Stimulated activated CD8-positive, alpha-beta memory T cell treated with anti-CD3 and anti-CD28 coated beads, Interleukin-7, amount 100 ng/mL, for 1 hour (primary cell): Measurements from ENCODE around the gene PPM1M.
"Not testable (repeated sequence)": the region's sequence is repeated elsewhere in the genome, so short reads cannot be mapped to it uniquely, and the experiment has no call there.

ENCODE experiments used
- DNase-seq, 2 donors: peaks; one replicate each; pipeline ENCODE4 v3.0.0-alpha.2; 2020; ENCODE audit warnings: low read depth in 2 of 2

Gene PPM1M

GRCh38 chr3:52246728-52247408 lies 1.3 kb downstream of the PPM1M start:
- DNase-seq = no peak

GRCh38 chr3:52247409-52248164 lies 2.0 kb downstream of the PPM1M start:
- DNase-seq = no peak

- DNase-seq = no peak
Measured at GRCh38 chr3:52248165-52248541, 2.6 kb downstream of the PPM1M start.

GRCh38 chr3:52248816-52249547 lies 3.4 kb downstream of the PPM1M start:
- no peak for DNase-seq

- no peak for DNase-seq
Measured at GRCh38 chr3:52249683-52250082, 4.1 kb downstream of the PPM1M start.

GRCh38 chr3:52250122-52250521 lies 4.6 kb downstream of the PPM1M start:
- DNase-seq = no peak

GRCh38 chr3:52253314-52254304 lies 8.1 kb downstream of the PPM1M start:
- DNase-seq = peak in 1 of 2 donors; percentile 60

- DNase-seq = no peak
Measured at GRCh38 chr3:52254608-52255007, 9.0 kb downstream of the PPM1M start.

GRCh38 chr3:52256159-52256558 lies 10.6 kb downstream of the PPM1M start:
- no peak for DNase-seq

GRCh38 chr3:52256622-52257021 lies 11.1 kb downstream of the PPM1M start:
- DNase-seq = no peak

GRCh38 chr3:52257911-52258310 lies 12.4 kb downstream of the PPM1M start:
- DNase-seq = no peak

GRCh38 chr3:52259035-52259434 lies 13.5 kb downstream of the PPM1M start:
- DNase-seq = no peak

- DNase-seq = no peak
Measured at GRCh38 chr3:52259448-52259847, 13.9 kb downstream of the PPM1M start.

- DNase-seq = no peak
Measured at GRCh38 chr3:52262447-52262846, 16.9 kb downstream of the PPM1M start.

- DNase-seq = no peak
Measured at GRCh38 chr3:52265387-52265786, 19.8 kb downstream of the PPM1M start.

GRCh38 chr3:52268036-52268435 lies 22.5 kb downstream of the PPM1M start:
- no peak for DNase-seq

- DNase-seq = no peak
Measured at GRCh38 chr3:52269776-52270175, 24.2 kb downstream of the PPM1M start.

GRCh38 chr3:52270252-52270754 lies 24.7 kb downstream of the PPM1M start:
- DNase-seq = no peak

GRCh38 chr3:52272172-52272571 lies 26.6 kb downstream of the PPM1M start:
- not testable (repeated sequence) for DNase-seq

- no peak for DNase-seq
Measured at GRCh38 chr3:52272831-52273230, 27.3 kb downstream of the PPM1M start.

- DNase-seq = not testable (repeated sequence)
Measured at GRCh38 chr3:52274781-52275180, 29.2 kb downstream of the PPM1M start.
